BLaER1 (cell line): Measurements from ENCODE around the gene DPPA4.

Experiments used
- H3K27ac ChIP-seq: shearing (Covaris generic); formaldehyde crosslinking; 2 replicates; pipeline ENCODE4 v1.8.1; 2022
- H3K27me3 ChIP-seq: shearing (Covaris generic); formaldehyde crosslinking; 2 replicates; pipeline ENCODE4 v1.8.1; 2022
- H3K36me3 ChIP-seq: shearing (Covaris generic); formaldehyde crosslinking; 2 replicates; pipeline ENCODE4 v1.8.1; 2022
- H3K4me1 ChIP-seq: shearing (Covaris generic); formaldehyde crosslinking; 2 replicates; pipeline ENCODE4 v1.8.1; 2022
- H3K4me2 ChIP-seq: shearing (Covaris generic); formaldehyde crosslinking; 2 replicates; pipeline ENCODE4 v1.8.1; 2022
- H3K4me3 ChIP-seq: shearing (Covaris generic); formaldehyde crosslinking; 2 replicates; pipeline ENCODE4 v1.8.1; 2022
- H3K9ac ChIP-seq: shearing (Covaris generic); formaldehyde crosslinking; 2 replicates; pipeline ENCODE4 v1.8.1; 2022
- H3K9me3 ChIP-seq: shearing (Covaris generic); formaldehyde crosslinking; 2 replicates; pipeline ENCODE4 v1.8.1; 2022
- H4K20me1 ChIP-seq: shearing (Covaris generic); formaldehyde crosslinking; 2 replicates; pipeline ENCODE4 v1.8.1; 2022
- Cebpa-rat ChIP-seq: shearing (Covaris generic); IDR thresholded peaks from 2 replicates; pipeline ENCODE4 v1.8.1; 2022

DPPA4 gene

GRCh38 chr3:109316162-109316730, 21.1 kb downstream of the DPPA4 start, which contains the start of gene DPPA2:
TSS of gene DPPA2 (minus strand) at chr3:109316517. CDS start at chr3:109314542, 1,975 bp downstream.
- no peaks in the 10 kb centered on the region for H3K27me3 ChIP-seq
- H3K4me3 ChIP-seq, result no peak within 1 kb of the TSS
- TF ChIP-seq Cebpa-rat, result no peak
- no peaks in the 10 kb centered on the region for H3K9me3 ChIP-seq
- no peak within 1 kb of the TSS for H3K4me2 ChIP-seq
- no peak within 1 kb of the TSS for H3K9ac ChIP-seq
- no peaks in the 10 kb centered on the region for H3K4me1 ChIP-seq
- no peak within 1 kb of the TSS for H3K27ac ChIP-seq
- no peaks in the 10 kb centered on the region for H3K36me3 ChIP-seq
- no peaks in the 10 kb centered on the region for H4K20me1 ChIP-seq

- H3K9ac ChIP-seq, result no peak overlapping the region
- no peak overlapping the region for H3K27ac ChIP-seq
- no peaks in the 10 kb centered on the region for H3K36me3 ChIP-seq
- TF ChIP-seq Cebpa-rat, result no peak
- no peaks in the 10 kb centered on the region for H3K27me3 ChIP-seq
- H4K20me1 ChIP-seq, result no peaks in the 10 kb centered on the region
- no peak overlapping the region for H3K4me3 ChIP-seq
- no peak overlapping the region for H3K4me2 ChIP-seq
- H3K4me1 ChIP-seq, result no peaks in the 10 kb centered on the region
- H3K9me3 ChIP-seq, result no peaks in the 10 kb centered on the region
Measured at GRCh38 chr3:109313061-109313460, 24.3 kb downstream of the DPPA4 start.

GRCh38 chr3:109297496-109297895, 39.9 kb downstream of the DPPA4 start:
- Histone ChIP-seq H3K27ac (no peak overlapping the region), H3K9ac (no peak overlapping the region), H3K4me3 (no peak overlapping the region), H4K20me1 (no peaks in the 10 kb centered on the region), H3K4me2 (no peak overlapping the region), H3K9me3 (no peaks in the 10 kb centered on the region), H3K27me3 (no peaks in the 10 kb centered on the region), H3K4me1 (no peaks in the 10 kb centered on the region), H3K36me3 (no peaks in the 10 kb centered on the region)
- TF ChIP-seq Cebpa-rat, result no peak

- no peak overlapping the region for H3K4me3 ChIP-seq
- H3K27ac ChIP-seq, result no peak overlapping the region
- no peaks in the 10 kb centered on the region for H3K4me1 ChIP-seq
- no peak overlapping the region for H3K9ac ChIP-seq
- no peaks in the 10 kb centered on the region for H3K27me3 ChIP-seq
- no peaks in the 10 kb centered on the region for H3K9me3 ChIP-seq
- no peaks in the 10 kb centered on the region for H3K36me3 ChIP-seq
- no peak overlapping the region for H3K4me2 ChIP-seq
- no peak for TF ChIP-seq Cebpa-rat
- H4K20me1 ChIP-seq, result no peaks in the 10 kb centered on the region
Measured at GRCh38 chr3:109284071-109284470, 53.3 kb downstream of the DPPA4 start.

- H3K27me3 ChIP-seq, result no peaks in the 10 kb centered on the region
Measured at GRCh38 chr3:109278546-109278945, 58.8 kb downstream of the DPPA4 start.

GRCh38 chr3:109278141-109278540, 59.2 kb downstream of the DPPA4 start:
- Histone ChIP-seq H3K27me3 (no peaks in the 10 kb centered on the region), H3K4me1 (no peaks in the 10 kb centered on the region), H3K9me3 (no peaks in the 10 kb centered on the region), H3K27ac (no peak overlapping the region), H3K4me2 (no peak overlapping the region), H3K36me3 (no peaks in the 10 kb centered on the region), H3K9ac (no peak overlapping the region), H3K4me3 (no peak overlapping the region), H4K20me1 (no peaks in the 10 kb centered on the region)
- TF ChIP-seq Cebpa-rat, result no peak

More at GRCh38 chr3:109278546-109278945, 58.8 kb downstream of the DPPA4 start:
- no peak for TF ChIP-seq Cebpa-rat
- H4K20me1 ChIP-seq, result no peaks in the 10 kb centered on the region
- no peak overlapping the region for H3K27ac ChIP-seq
- H3K36me3 ChIP-seq, result no peaks in the 10 kb centered on the region
- H3K9me3 ChIP-seq, result no peaks in the 10 kb centered on the region
- H3K9ac ChIP-seq, result no peak overlapping the region
- H3K4me2 ChIP-seq, result no peak overlapping the region
- H3K4me3 ChIP-seq, result no peak overlapping the region
- no peaks in the 10 kb centered on the region for H3K4me1 ChIP-seq
